IMR-90 (cell line): ENCODE data around the gene ZDHHC4. TPM values are rescaled to one million over a fixed set of nuclear protein-coding genes. Genes with fewer than 3 reads are reported as not detected.

Source experiments
- ATAC-seq: fragments of 200-7000 bp; cut with Tn5 transposase; 2 replicates; pipeline ENCODE4 v1.9.1; 2020; ENCODE audit warnings: low read depth, mild to moderate bottlenecking, moderate library complexity
- BruUV-seq: library from RNA; stranded (reverse); fragments of 400-500 nt; replicated peaks from 2 replicates; lab custom pipeline; 2021; lab: Mats Ljungman, UMichigan
- CTCF ChIA-PET: fragments of 300-600 bp; formaldehyde crosslinking; extraction: SDS; loops from one replicate; lab custom pipeline; 2021; ENCODE audit warnings: antibody characterized with exemption; lab: Yijun Ruan, JAX
- POLR2A ChIA-PET: fragments of 300-600 bp; sonication (Branson Sonifier 250); formaldehyde crosslinking; loops from one replicate; lab custom pipeline; 2022; ENCODE audit warnings: antibody characterized with exemption; ENCODE audit not compliant: unreplicated experiment; lab: Charles Lee
- DNase-seq: peaks from one replicate; pipeline ENCODE4 v3.0.0; 2013
- H2AFZ ChIP-seq: replicated peaks from 2 replicates; pipeline ENCODE3; 2013; ENCODE audit warnings: low read length, mild to moderate bottlenecking; ENCODE audit not compliant: poor library complexity
- H2AK5ac ChIP-seq: 2 replicates; pipeline ENCODE4 v1.6.1; 2013; ENCODE audit warnings: low read depth, low read length, inconsistent platforms
- H2AK9ac ChIP-seq: replicated peaks from 2 replicates; pipeline ENCODE3; 2013; ENCODE audit warnings: mild to moderate bottlenecking, low read depth, low read length, moderate library complexity; ENCODE audit not compliant: poor library complexity
- H2BK120ac ChIP-seq: 2 replicates; pipeline ENCODE4 v1.6.1; 2013; ENCODE audit warnings: low read depth, low read length, inconsistent platforms
- H2BK15ac ChIP-seq: 3 replicates; pipeline ENCODE4 v1.6.1; 2013; ENCODE audit warnings: low read depth, low read length, inconsistent platforms
- H2BK20ac ChIP-seq: 2 replicates; pipeline ENCODE4 v1.6.1; 2013; ENCODE audit warnings: low read depth, mild to moderate bottlenecking, inconsistent platforms, low read length, moderate library complexity
- H2BK5ac ChIP-seq: 2 replicates; pipeline ENCODE4 v1.6.1; 2013; ENCODE audit warnings: mild to moderate bottlenecking, low read depth, low read length, inconsistent platforms; ENCODE audit not compliant: poor library complexity, severe bottlenecking
- H3K14ac ChIP-seq: replicated peaks from 2 replicates; pipeline ENCODE4 v1.6.1; 2013; ENCODE audit warnings: low read depth, low read length, inconsistent platforms
- H3K18ac ChIP-seq: 2 replicates; pipeline ENCODE4 v1.6.1; 2013; ENCODE audit warnings: low read depth, low read length, control low read depth
- H3K23ac ChIP-seq: 2 replicates; pipeline ENCODE4 v1.6.1; 2013; ENCODE audit warnings: low read depth, low read length, inconsistent platforms
- H3K27ac ChIP-seq: 2 replicates; pipeline ENCODE4 v1.5.1; 2013; ENCODE audit warnings: mild to moderate bottlenecking, control low read depth, low read length; ENCODE audit not compliant: insufficient read depth
- H3K27me3 ChIP-seq: 2 replicates; pipeline ENCODE4 v1.6.1; 2013; ENCODE audit warnings: low read length; ENCODE audit not compliant: control insufficient read depth, insufficient read depth
- H3K36me3 ChIP-seq: 2 replicates; pipeline ENCODE4 v1.6.1; 2013; ENCODE audit warnings: low read length, mixed read lengths; ENCODE audit not compliant: control insufficient read depth, insufficient read depth
- H3K4ac ChIP-seq: 2 replicates; pipeline ENCODE4 v1.6.1; 2013; ENCODE audit warnings: low read depth, low read length, inconsistent platforms
- H3K4me1 ChIP-seq: 2 replicates; pipeline ENCODE4 v1.6.1; 2013; ENCODE audit warnings: low read length, mixed read lengths; ENCODE audit not compliant: control insufficient read depth, insufficient read depth
- H3K4me2 ChIP-seq: 2 replicates; pipeline ENCODE4 v1.6.1; 2013; ENCODE audit warnings: low read depth, mild to moderate bottlenecking, control low read depth, low read length, moderate library complexity
- H3K4me3 ChIP-seq: 2 replicates; pipeline ENCODE4 v1.5.1; 2013; ENCODE audit warnings: low read depth, mild to moderate bottlenecking, control low read depth, low read length, moderate library complexity; ENCODE audit not compliant: insufficient read depth
- H3K56ac ChIP-seq: 2 replicates; pipeline ENCODE4 v1.6.1; 2013; ENCODE audit warnings: low read length, inconsistent platforms; ENCODE audit not compliant: insufficient read depth; ENCODE audit errors: extremely low read depth
- H3K79me1 ChIP-seq, 2 experiments: 2 replicates each; pipeline ENCODE4 v1.6.1; 2013; ENCODE audit warnings: low read length in 2 of 2, inconsistent platforms in 1 of 2, low read depth in 1 of 2
- H3K9ac ChIP-seq: 2 replicates; pipeline ENCODE4 v1.6.1; 2013; ENCODE audit warnings: low read depth, low read length, control low read depth
- H3K9me1 ChIP-seq: 2 replicates; pipeline ENCODE4 v1.6.1; 2013; ENCODE audit warnings: low read length, inconsistent platforms; ENCODE audit not compliant: insufficient read depth
- H3K9me3 ChIP-seq: 2 replicates; pipeline ENCODE4 v1.6.1; 2013; ENCODE audit warnings: low read length; ENCODE audit not compliant: control insufficient read depth, insufficient read depth
- H4K20me1 ChIP-seq: 2 replicates; pipeline ENCODE4 v1.6.1; 2013; ENCODE audit warnings: low read length, inconsistent platforms; ENCODE audit not compliant: insufficient read depth
- H4K5ac ChIP-seq: 2 replicates; pipeline ENCODE4 v1.6.1; 2013; ENCODE audit warnings: mild to moderate bottlenecking, low read depth, low read length, control low read depth
- H4K8ac ChIP-seq, 2 experiments: 2 replicates each; pipeline ENCODE4 v1.6.1; 2013; ENCODE audit warnings: low read depth in 2 of 2, low read length in 2 of 2, control low read depth in 1 of 2, inconsistent platforms in 1 of 2
- H4K91ac ChIP-seq: 2 replicates; pipeline ENCODE4 v1.6.1; 2013; ENCODE audit warnings: low read depth, low read length, inconsistent platforms; ENCODE audit not compliant: insufficient read depth
- BHLHE40 ChIP-seq: fragments of 150-350 bp; IDR thresholded peaks from 2 replicates; pipeline ENCODE4 v1.6.1; 2016; ENCODE audit warnings: mild to moderate bottlenecking, low read depth, low read length
- WGBS, 2 experiments: methylation state at CpG; one replicate each; pipeline versions ENCODE4 v1.1.5 to v1.1.7; 2013; ENCODE audit warnings: missing lambda C conversion rate in 2 of 2; ENCODE audit not compliant: insufficient read length in 1 of 2; ENCODE audit errors: extremely low coverage in 2 of 2; 5-methylcytosine and 5-hydroxymethylcytosine counted together
- dilution Hi-C: fragments of 300-500 bp; cut with HindIII; formaldehyde crosslinking; loops from one replicate; pipeline ENCODE4 v1.14.3; 2018; ENCODE audit warnings: low sequenced_read_pairs; ENCODE audit not compliant: unreplicated experiment
- in situ Hi-C: fragments of 300-500 bp; cut with MboI; formaldehyde crosslinking; loops from 3 replicates; pipeline ENCODE4 v1.14.3; 2019; ENCODE audit warnings: low sequenced_read_pairs, inconsistent platforms, mixed read lengths
- intact Hi-C: fragments of 100-400 bp; cut with micrococcal nuclease; formaldehyde crosslinking; loops from 2 replicates; pipeline ENCODE4 v1.10.0; 2022
- polyA plus RNA-seq, 3 experiments: library from polyadenylated mRNA; depleted of rRNA; stranded (reverse); fragments of >200 nt; gene quantifications; 2 replicates each; pipeline ENCODE4 v1.2.3, GENCODE V29; 2012; ENCODE audit warnings: low replicate concordance in 1 of 3
- total RNA-seq: library from RNA; depleted of rRNA; stranded (reverse); fragments of >200 nt; gene quantifications from 2 replicates; pipeline ENCODE4 v1.2.3, GENCODE V29; 2012

Gene ZDHHC4
- total and polyA plus RNA-seq, 2 of the 4 experiments (the other 2 are of a cell fraction), result 43.9 to 58.3 TPM

DNA sequence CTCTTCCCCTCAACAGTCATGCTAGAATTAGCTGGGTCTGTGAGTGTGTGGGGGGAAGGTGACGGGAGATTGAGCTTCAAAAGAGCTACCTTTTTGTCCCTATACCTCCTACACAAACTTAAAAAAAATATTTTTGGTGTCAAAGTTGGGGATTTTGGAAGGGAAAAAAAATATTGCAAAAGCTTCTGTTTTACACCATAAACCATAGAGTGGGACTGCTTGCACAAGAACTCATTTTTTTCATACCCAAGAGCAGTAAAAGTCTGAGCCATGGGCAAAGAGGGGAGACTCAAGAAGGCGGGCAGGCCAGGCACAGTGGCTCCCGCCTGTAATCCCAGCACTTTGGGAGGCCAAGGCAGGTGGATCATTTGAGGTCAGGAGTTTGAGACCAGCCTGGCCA is 9.4 kb upstream of the ZDHHC4 start:
- no peak overlapping the region for H3K4me2 ChIP-seq
- no peak overlapping the region for H3K14ac ChIP-seq
- no TSS peak for BruUV-seq
- DNase-seq (no peak), ATAC-seq (no peak)
- H3K36me3 ChIP-seq, result no peaks in the 10 kb centered on the region
- no peaks in the 10 kb centered on the region for H3K79me1 ChIP-seq
- intact Hi-C loops, result no loop called here
- no peak overlapping the region for H3K4me3 ChIP-seq
- no peak overlapping the region for H2AFZ ChIP-seq
- no peak overlapping the region for H2BK5ac ChIP-seq
- no peak for TF ChIP-seq BHLHE40
- 83% methylated on average over 2 of the region's 3 CpGs; no CpG with 5 or more reads in 1 of the 2 experiments for WGBS, 2 experiments
- H2BK15ac ChIP-seq, result no peak overlapping the region
- H3K27me3 ChIP-seq, result no peaks in the 10 kb centered on the region
- no peaks in the 10 kb centered on the region for H4K20me1 ChIP-seq
- H3K4me1 ChIP-seq, result no peaks in the 10 kb centered on the region
- in situ Hi-C loops, result no loop called here
- no peak overlapping the region for H4K5ac ChIP-seq
- H2AK5ac ChIP-seq, result no peak overlapping the region
- H3K18ac ChIP-seq, result no peak overlapping the region
- no peak overlapping the region for H2AK9ac ChIP-seq
- CTCF ChIA-PET, result interaction anchor here (0.7 kb wide), 1 partner anchor 827 kb away, joined by 3 read pairs; no protein-coding TSS in a partner anchor
- no peak overlapping the region for H3K23ac ChIP-seq
- no peak overlapping the region for H2BK120ac ChIP-seq
- no peak overlapping the region for H3K56ac ChIP-seq
- dilution Hi-C loops, result no loop called here
- no peaks in the 10 kb centered on the region for H3K9me1 ChIP-seq
- no peak overlapping the region for H4K8ac ChIP-seq
- no peak overlapping the region for H3K9ac ChIP-seq
- no peaks in the 10 kb centered on the region; the same call in 1 of the 2 replicates for H3K9me3 ChIP-seq
- no peak overlapping the region for H4K91ac ChIP-seq
- POLR2A ChIA-PET, result no interaction called here
- no peak overlapping the region for H3K4ac ChIP-seq
- no peak overlapping the region for H3K27ac ChIP-seq
- no peak overlapping the region for H2BK20ac ChIP-seq
